ENCODE results near the gene LRRC63.

DNA sequence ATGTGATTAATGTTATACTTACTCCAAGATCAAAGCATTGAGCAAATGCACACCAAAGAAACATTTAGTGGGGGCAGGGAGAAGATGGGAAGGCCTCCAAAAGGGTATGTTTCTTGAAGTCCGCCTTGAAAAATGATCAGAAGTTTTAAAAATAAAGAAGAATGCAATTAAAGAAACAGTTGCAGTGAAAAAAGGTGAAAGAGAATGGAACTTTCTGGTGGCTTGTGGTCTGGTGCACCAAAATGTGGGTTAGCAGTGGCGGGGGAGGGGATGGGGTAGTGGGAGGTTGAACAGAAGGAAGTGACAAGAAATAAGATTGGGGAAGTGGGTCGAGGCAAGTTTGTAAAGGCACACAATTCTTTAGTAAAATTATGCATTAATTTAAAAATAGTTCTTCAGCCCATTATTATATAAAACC is 32.2 kb upstream of the LRRC63 start:
- no peak for TF ChIP-seq SUZ12 (IDR thresholded peaks at IDR 0.05; ENCODE audit: extremely low read depth, insufficient read depth, insufficient read length)
- no peak for TF ChIP-seq ZNF274 (IDR thresholded peaks at IDR 0.05; ENCODE audit: low read depth, low read length)

Measured in NT2/D1 (cell line).